GM12878 (cell line): Measurements from ENCODE around the gene NIPAL3. TPM values are rescaled to one million over a fixed set of nuclear protein-coding genes. Genes with fewer than 3 reads are reported as not detected.

Experiments used
- BACH1 ChIP-seq: fragments of 450-650 bp; IDR thresholded peaks from 2 replicates; pipeline ENCODE4 v1.6.1; 2017; ENCODE audit warnings: mild to moderate bottlenecking, borderline replicate concordance
- CBFB ChIP-seq: IDR thresholded peaks from 2 replicates; pipeline ENCODE4 v1.6.1; 2016; ENCODE audit warnings: antibody characterized with exemption, low read depth
- CBX5 ChIP-seq: sonication (generic); IDR thresholded peaks from 2 replicates; pipeline ENCODE4 v1.6.1; 2016; ENCODE audit warnings: low read depth, moderate library complexity, mild to moderate bottlenecking, inconsistent platforms
- CEBPB ChIP-seq, 2 experiments: fragments of 150-350 bp in 1 of 2; IDR thresholded peaks; 2 replicates each; pipeline ENCODE4 v1.6.1; 2012 to 2014; ENCODE audit warnings: low read depth in 2 of 2, low read length in 2 of 2, borderline replicate concordance in 1 of 2, inconsistent platforms in 1 of 2
- CHD4 ChIP-seq: fragments of 200-600 bp; sonication (generic); IDR thresholded peaks from 2 replicates; pipeline ENCODE4 v1.6.1; 2016; ENCODE audit warnings: mild to moderate bottlenecking
- EED ChIP-seq: sonication (generic); IDR thresholded peaks from 2 replicates; pipeline ENCODE4 v1.6.1; 2016; ENCODE audit warnings: antibody characterized with exemption, low read depth
- EGR1 ChIP-seq, 2 experiments: IDR thresholded peaks; 1 replicate in 1 of 2; 2 replicates in 1 of 2; pipeline ENCODE4 v1.6.1; 2011 to 2012; ENCODE audit warnings: low read depth in 2 of 2, low read length in 2 of 2, borderline replicate concordance in 1 of 2, mild to moderate bottlenecking in 1 of 2, moderate library complexity in 1 of 2
- IKZF1 ChIP-seq: fragments of 450-650 bp; conservative IDR thresholded peaks from 2 replicates; pipeline ENCODE4 v1.6.1; 2017; ENCODE audit warnings: antibody characterized with exemption, mild to moderate bottlenecking
- JUNB ChIP-seq: IDR thresholded peaks from 2 replicates; pipeline ENCODE4 v1.6.1; 2016; ENCODE audit warnings: antibody characterized with exemption, mild to moderate bottlenecking
- MAX ChIP-seq: IDR thresholded peaks from 2 replicates; pipeline ENCODE4 v1.6.1; 2012; ENCODE audit warnings: low read depth, low read length, improper control_type of control experiment
- MXI1 ChIP-seq: fragments of 150-350 bp; IDR thresholded peaks from 2 replicates; pipeline ENCODE4 v1.6.1; 2011; ENCODE audit warnings: low read depth, mild to moderate bottlenecking, inconsistent platforms, low read length, improper control_type of control experiment
- MYB ChIP-seq: fragments of 150-350 bp; IDR thresholded peaks from 2 replicates; pipeline ENCODE4 v1.6.1; 2014; ENCODE audit warnings: mild to moderate bottlenecking, low read depth, low read length, borderline replicate concordance
- PAX8 ChIP-seq: fragments of 450-650 bp; IDR thresholded peaks from 2 replicates; pipeline ENCODE4 v1.6.1; 2017; ENCODE audit warnings: mild to moderate bottlenecking, moderate library complexity
- RB1 ChIP-seq: fragments of 450-650 bp; formaldehyde crosslinking; IDR thresholded peaks from 2 replicates; pipeline ENCODE4 v1.6.1; 2017; ENCODE audit warnings: mild to moderate bottlenecking, borderline replicate concordance
- SIN3A ChIP-seq: IDR thresholded peaks from 2 replicates; pipeline ENCODE4 v1.6.1; 2012; ENCODE audit warnings: low read depth, low read length, improper control_type of control experiment
- SIX5 ChIP-seq: IDR thresholded peaks from 2 replicates; pipeline ENCODE4 v1.6.1; 2011; ENCODE audit warnings: mild to moderate bottlenecking, low read depth, low read length, moderate library complexity; ENCODE audit not compliant: severe bottlenecking
- SREBF1 ChIP-seq: IDR thresholded peaks from 2 replicates; pipeline ENCODE4 v1.6.1; 2012; ENCODE audit warnings: mild to moderate bottlenecking, low read length
- TCF3 ChIP-seq: IDR thresholded peaks from 2 replicates; pipeline ENCODE4 v1.6.1; 2012; ENCODE audit warnings: low read depth, mild to moderate bottlenecking, low read length, borderline replicate concordance; ENCODE audit not compliant: insufficient read depth
- YY1 ChIP-seq: IDR thresholded peaks from 2 replicates; pipeline ENCODE4 v1.6.1; 2011; ENCODE audit warnings: low read depth, mild to moderate bottlenecking, low read length
- ZBED1 ChIP-seq: IDR thresholded peaks from 2 replicates; pipeline ENCODE4 v1.6.1; 2016; ENCODE audit warnings: borderline replicate concordance
- ZNF207 ChIP-seq: fragments of 450-650 bp; IDR thresholded peaks from 2 replicates; pipeline ENCODE4 v1.6.1; 2014; ENCODE audit warnings: antibody characterized with exemption, mild to moderate bottlenecking, borderline replicate concordance
- ZNF217 ChIP-seq: fragments of 450-650 bp; IDR thresholded peaks from 2 replicates; pipeline ENCODE4 v1.6.1; 2017; ENCODE audit warnings: antibody characterized with exemption, mild to moderate bottlenecking
- polyA plus RNA-seq, 11 experiments: library from polyadenylated mRNA; depleted of rRNA in 4 of 11; unstranded in 6 of 11; stranded (reverse) in 5 of 11; fragments of >200 nt; fragmentation: Nextera tagmentation in 4 of 11; fragmentation: Illumina TruSeq in 1 of 11; extraction: Ambion mirVana in 4 of 11; extraction: Trizol in 1 of 11; gene quantifications; 1 replicate in 1 of 11; 2 replicates in 10 of 11; pipeline versions ENCODE4 v1.2.1 to v1.2.3, GENCODE V29; 2011 to 2016; ENCODE audit warnings: inconsistent platforms in 2 of 11, missing spikeins in 2 of 11, low read depth in 1 of 11
- total RNA-seq, 4 experiments: library from RNA; depleted of rRNA in 3 of 4; stranded (reverse); fragments of >200 nt in 3 of 4; fragmentation: Illumina TruSeq in 1 of 4; extraction: Trizol in 1 of 4; gene quantifications; 2 replicates each; pipeline versions ENCODE4 v1.2.1 to v1.2.3, GENCODE V29; 2013 to 2021
- TF ChIP-seq, protein P1 (sequence below): fragments of 450-650 bp; IDR thresholded peaks from 2 replicates; pipeline ENCODE4 v1.6.1; 2017; ENCODE audit warnings: mild to moderate bottlenecking
- TF ChIP-seq, protein P2 (sequence below): fragments of 450-650 bp; IDR thresholded peaks from 2 replicates; pipeline ENCODE4 v1.6.1; 2018; ENCODE audit warnings: borderline replicate concordance, mild to moderate bottlenecking; ENCODE audit not compliant: partially characterized antibody
- TF ChIP-seq, protein P3 (sequence below), 3 experiments: IDR thresholded peaks in 2 of 3; conservative IDR thresholded peaks in 1 of 3; 2 replicates each; pipeline ENCODE4 v1.5.1; 2011; ENCODE audit warnings: low read depth in 3 of 3, low read length in 3 of 3, mild to moderate bottlenecking in 3 of 3, control low read depth in 2 of 3, moderate library complexity in 2 of 3, inconsistent platforms in 1 of 3, mixed read lengths in 1 of 3; ENCODE audit not compliant: control insufficient read depth in 2 of 3, insufficient read depth in 1 of 3; ENCODE audit errors: extremely low read depth in 1 of 3

The NIPAL3 gene
- total and polyA plus RNA-seq, 10 of the 15 experiments (the other 5 are each of a cell fraction or from before 2014, with no cell fraction given): 2.1 to 9.4 (median 4.2) TPM

DNA sequence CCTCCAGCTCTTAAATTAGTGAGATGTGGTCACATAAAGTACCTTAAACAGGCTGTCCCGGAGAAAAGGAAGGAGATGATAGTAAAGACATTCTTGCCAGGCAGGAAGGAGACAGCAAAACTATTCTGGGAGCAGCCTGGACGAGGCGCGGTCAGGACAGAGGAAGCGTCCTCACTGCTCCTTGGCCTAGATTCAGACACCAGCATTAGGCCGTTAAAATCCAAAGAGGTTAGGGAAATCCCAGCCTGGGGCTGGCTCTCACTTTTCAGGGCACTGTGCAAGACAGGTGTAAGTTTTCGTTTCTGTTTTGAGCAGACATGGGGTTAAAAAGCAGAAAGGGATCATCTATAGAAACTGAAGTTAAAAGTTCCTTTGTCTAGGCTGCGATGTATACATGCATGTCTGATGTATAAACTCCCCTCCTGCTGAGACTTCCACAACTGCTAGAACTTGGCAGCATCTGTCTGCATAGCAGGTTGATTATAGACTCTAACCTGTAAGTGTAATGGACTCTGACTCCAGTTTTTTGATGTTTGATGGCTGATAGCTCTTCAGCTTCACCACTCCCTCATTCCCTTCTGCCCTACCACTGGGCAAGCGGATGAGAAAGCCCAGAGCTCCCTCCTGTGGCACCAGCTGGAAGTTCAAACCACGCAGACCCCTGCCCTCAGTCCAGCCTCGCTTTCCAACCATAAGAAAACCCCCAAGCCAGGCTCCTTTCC lies 23.6 kb upstream of the NIPAL3 start (continued):
- no peak; the same call in 1 of the 2 replicates for TF ChIP-seq ZNF217
- peak; percentile 89 for TF ChIP-seq IKZF1
- no peak; the same call in 1 of the 2 replicates for TF ChIP-seq CBFB
- no peak for TF ChIP-seq EGR1 (IDR thresholded peaks at IDR 0.05; ENCODE audit: borderline replicate concordance in 1 of 2, low read depth in 2 of 2, low read length in 2 of 2)
- TF ChIP-seq PAX8: no peak
- TF ChIP-seq, protein P1, sequence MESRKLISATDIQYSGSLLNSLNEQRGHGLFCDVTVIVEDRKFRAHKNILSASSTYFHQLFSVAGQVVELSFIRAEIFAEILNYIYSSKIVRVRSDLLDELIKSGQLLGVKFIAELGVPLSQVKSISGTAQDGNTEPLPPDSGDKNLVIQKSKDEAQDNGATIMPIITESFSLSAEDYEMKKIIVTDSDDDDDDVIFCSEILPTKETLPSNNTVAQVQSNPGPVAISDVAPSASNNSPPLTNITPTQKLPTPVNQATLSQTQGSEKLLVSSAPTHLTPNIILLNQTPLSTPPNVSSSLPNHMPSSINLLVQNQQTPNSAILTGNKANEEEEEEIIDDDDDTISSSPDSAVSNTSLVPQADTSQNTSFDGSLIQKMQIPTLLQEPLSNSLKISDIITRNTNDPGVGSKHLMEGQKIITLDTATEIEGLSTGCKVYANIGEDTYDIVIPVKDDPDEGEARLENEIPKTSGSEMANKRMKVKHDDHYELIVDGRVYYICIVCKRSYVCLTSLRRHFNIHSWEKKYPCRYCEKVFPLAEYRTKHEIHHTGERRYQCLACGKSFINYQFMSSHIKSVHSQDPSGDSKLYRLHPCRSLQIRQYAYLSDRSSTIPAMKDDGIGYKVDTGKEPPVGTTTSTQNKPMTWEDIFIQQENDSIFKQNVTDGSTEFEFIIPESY: no peak
- TF ChIP-seq MXI1: peak; percentile 51; the same call in 1 of the 2 replicates
- no peak for TF ChIP-seq ZBED1
- TF ChIP-seq MAX: peak; percentile 44; the same call in 1 of the 2 replicates
- TF ChIP-seq SIN3A: peak; percentile 49; the same call in 1 of the 2 replicates
- TF ChIP-seq, protein P2, sequence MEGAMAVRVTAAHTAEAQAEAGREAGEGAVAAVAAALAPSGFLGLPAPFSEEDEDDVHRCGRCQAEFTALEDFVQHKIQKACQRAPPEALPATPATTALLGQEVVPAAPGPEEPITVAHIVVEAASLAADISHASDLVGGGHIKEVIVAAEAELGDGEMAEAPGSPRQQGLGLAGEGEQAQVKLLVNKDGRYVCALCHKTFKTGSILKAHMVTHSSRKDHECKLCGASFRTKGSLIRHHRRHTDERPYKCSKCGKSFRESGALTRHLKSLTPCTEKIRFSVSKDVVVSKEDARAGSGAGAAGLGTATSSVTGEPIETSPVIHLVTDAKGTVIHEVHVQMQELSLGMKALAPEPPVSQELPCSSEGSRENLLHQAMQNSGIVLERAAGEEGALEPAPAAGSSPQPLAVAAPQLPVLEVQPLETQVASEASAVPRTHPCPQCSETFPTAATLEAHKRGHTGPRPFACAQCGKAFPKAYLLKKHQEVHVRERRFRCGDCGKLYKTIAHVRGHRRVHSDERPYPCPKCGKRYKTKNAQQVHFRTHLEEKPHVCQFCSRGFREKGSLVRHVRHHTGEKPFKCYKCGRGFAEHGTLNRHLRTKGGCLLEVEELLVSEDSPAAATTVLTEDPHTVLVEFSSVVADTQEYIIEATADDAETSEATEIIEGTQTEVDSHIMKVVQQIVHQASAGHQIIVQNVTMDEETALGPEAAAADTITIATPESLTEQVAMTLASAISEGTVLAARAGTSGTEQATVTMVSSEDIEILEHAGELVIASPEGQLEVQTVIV: no peak
- peak; percentile 59 for TF ChIP-seq YY1
- TF ChIP-seq CHD4: no peak
- peak; percentile 62; the same call in 1 of the 2 replicates for TF ChIP-seq MYB
- TF ChIP-seq EED: peak; percentile 91
- no peak for TF ChIP-seq BACH1
- peak; percentile 21; the same call in 1 of the 2 replicates for TF ChIP-seq SREBF1
- TF ChIP-seq RB1: peak; percentile 23; the same call in 1 of the 2 replicates
- TF ChIP-seq JUNB: peak; percentile 61
- peak; percentile 45; the same call in 1 of the 2 replicates for TF ChIP-seq ZNF207
- peak; percentile 21; the same call in 1 of the 2 replicates for TF ChIP-seq TCF3
- TF ChIP-seq SIX5: no peak
- TF ChIP-seq, protein P3, sequence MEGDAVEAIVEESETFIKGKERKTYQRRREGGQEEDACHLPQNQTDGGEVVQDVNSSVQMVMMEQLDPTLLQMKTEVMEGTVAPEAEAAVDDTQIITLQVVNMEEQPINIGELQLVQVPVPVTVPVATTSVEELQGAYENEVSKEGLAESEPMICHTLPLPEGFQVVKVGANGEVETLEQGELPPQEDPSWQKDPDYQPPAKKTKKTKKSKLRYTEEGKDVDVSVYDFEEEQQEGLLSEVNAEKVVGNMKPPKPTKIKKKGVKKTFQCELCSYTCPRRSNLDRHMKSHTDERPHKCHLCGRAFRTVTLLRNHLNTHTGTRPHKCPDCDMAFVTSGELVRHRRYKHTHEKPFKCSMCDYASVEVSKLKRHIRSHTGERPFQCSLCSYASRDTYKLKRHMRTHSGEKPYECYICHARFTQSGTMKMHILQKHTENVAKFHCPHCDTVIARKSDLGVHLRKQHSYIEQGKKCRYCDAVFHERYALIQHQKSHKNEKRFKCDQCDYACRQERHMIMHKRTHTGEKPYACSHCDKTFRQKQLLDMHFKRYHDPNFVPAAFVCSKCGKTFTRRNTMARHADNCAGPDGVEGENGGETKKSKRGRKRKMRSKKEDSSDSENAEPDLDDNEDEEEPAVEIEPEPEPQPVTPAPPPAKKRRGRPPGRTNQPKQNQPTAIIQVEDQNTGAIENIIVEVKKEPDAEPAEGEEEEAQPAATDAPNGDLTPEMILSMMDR (IDR thresholded peaks at IDR 0.05 in 2 of 3, conservative IDR thresholded peaks at IDR 0.05 in 1 of 3; ENCODE audit: control insufficient read depth in 2 of 3, extremely low read depth in 1 of 3, insufficient read depth in 1 of 3, low read depth in 3 of 3, low read length in 3 of 3): peak; percentile 78 to 82 (median 78)
- peak in 1 of 2 experiments; percentile 16; a peak in 1 of 4 replicates for TF ChIP-seq CEBPB (IDR thresholded peaks at IDR 0.05; ENCODE audit: borderline replicate concordance in 1 of 2, low read depth in 2 of 2, low read length in 2 of 2)
- no peak for TF ChIP-seq CBX5
